ENCODE results near the gene MOV10L1.
"Not testable (repeated sequence)": the region's sequence is repeated elsewhere in the genome, so short reads cannot be mapped to it uniquely, and the experiment has no call there.

Gene MOV10L1

GRCh38 chr22:50105208-50106100, 15.6 kb downstream of the MOV10L1 start:
- no peak for DNase-seq (ENCODE audit: low read depth)

- no peak for DNase-seq (ENCODE audit: low read depth)
These were observed 17.7 kb downstream of the MOV10L1 start for GRCh38 chr22:50107529-50107928.

- DNase-seq (ENCODE audit: low read depth) = no peak
These were observed 21.2 kb downstream of the MOV10L1 start for GRCh38 chr22:50111056-50111455.

GRCh38 chr22:50112151-50113118, 22.6 kb downstream of the MOV10L1 start:
- DNase-seq (ENCODE audit: low read depth) = no peak

- DNase-seq (ENCODE audit: low read depth) = no peak
These were observed 24.6 kb downstream of the MOV10L1 start for GRCh38 chr22:50114221-50115021.

- no peak for DNase-seq (ENCODE audit: low read depth)
These were observed 25.9 kb downstream of the MOV10L1 start for GRCh38 chr22:50115693-50116092.

GRCh38 chr22:50117168-50117762, 27.5 kb downstream of the MOV10L1 start:
- DNase-seq (ENCODE audit: low read depth) = no peak

- DNase-seq (ENCODE audit: low read depth) = no peak
These were observed 28.3 kb downstream of the MOV10L1 start for GRCh38 chr22:50118129-50118528.

GRCh38 chr22:50118557-50119168, 28.9 kb downstream of the MOV10L1 start:
- DNase-seq (ENCODE audit: low read depth) = no peak

- DNase-seq (ENCODE audit: low read depth) = no peak
These were observed 29.5 kb downstream of the MOV10L1 start for GRCh38 chr22:50119169-50119767.

GRCh38 chr22:50119768-50120251, 30.0 kb downstream of the MOV10L1 start:
- no peak for DNase-seq (ENCODE audit: low read depth)

- DNase-seq (ENCODE audit: low read depth) = no peak
These were observed 31.5 kb downstream of the MOV10L1 start for GRCh38 chr22:50121202-50121740.

GRCh38 chr22:50123119-50123518, 33.3 kb downstream of the MOV10L1 start:
- DNase-seq (ENCODE audit: low read depth) = no peak

GRCh38 chr22:50125029-50125428, 35.2 kb downstream of the MOV10L1 start:
- DNase-seq (ENCODE audit: low read depth) = no peak

GRCh38 chr22:50129121-50129736, 39.4 kb downstream of the MOV10L1 start:
- DNase-seq (ENCODE audit: low read depth) = no peak

GRCh38 chr22:50131894-50132293, 42.1 kb downstream of the MOV10L1 start:
- no peak for DNase-seq (ENCODE audit: low read depth)

GRCh38 chr22:50134481-50134880, 44.7 kb downstream of the MOV10L1 start:
- DNase-seq (ENCODE audit: low read depth) = no peak

- DNase-seq (ENCODE audit: low read depth) = no peak
These were observed 46.8 kb downstream of the MOV10L1 start for GRCh38 chr22:50136581-50137015.

- DNase-seq (ENCODE audit: low read depth) = not testable (repeated sequence)
These were observed 47.5 kb downstream of the MOV10L1 start for GRCh38 chr22:50137277-50137676.

Measured in T follicular helper cell (primary cell).